OCI-LY7 (cell line): Measurements from ENCODE around the gene DTX3. TPM values are rescaled to one million over a fixed set of nuclear protein-coding genes. Genes with fewer than 3 reads are reported as not detected.
"Not testable (repeated sequence)": the region's sequence is repeated elsewhere in the genome, so short reads cannot be mapped to it uniquely, and the experiment has no call there.

Source experiments
- BruUV-seq: library from RNA; stranded (reverse); fragments of 400-500 nt; replicated peaks from 2 replicates; lab custom pipeline; 2021; lab: Mats Ljungman, UMichigan
- CTCF ChIA-PET: fragments of 300-600 bp; sonication (Branson Sonifier 250); formaldehyde crosslinking; loops from one replicate; lab custom pipeline; 2022; ENCODE audit warnings: antibody characterized with exemption; ENCODE audit not compliant: unreplicated experiment; lab: Charles Lee
- POLR2A ChIA-PET: fragments of 300-600 bp; sonication (Branson Sonifier 250); formaldehyde crosslinking; loops from one replicate; lab custom pipeline; 2022; ENCODE audit warnings: antibody characterized with exemption; lab: Charles Lee
- DNase-seq: peaks from one replicate; pipeline ENCODE4 v3.0.0-alpha.2; 2015; ENCODE audit warnings: low spot score
- H2AFZ ChIP-seq: fragments of 200-600 bp; sonication (generic), shearing (Covaris generic); 2 replicates; pipeline ENCODE4 v1.6.1; 2014; ENCODE audit warnings: mild to moderate bottlenecking, antibody characterized with exemption, low read length, moderate library complexity
- H3K27ac ChIP-seq: fragments of 200-600 bp; sonication (generic); 2 replicates; pipeline ENCODE4 v1.5.1; 2014; ENCODE audit warnings: mixed run types, low read depth, mild to moderate bottlenecking, moderate library complexity, low read length, inconsistent platforms; ENCODE audit not compliant: poor library complexity, severe bottlenecking
- H3K36me3 ChIP-seq: fragments of 200-600 bp; sonication (generic); 2 replicates; pipeline ENCODE4 v1.6.1; 2014; ENCODE audit warnings: mild to moderate bottlenecking, antibody characterized with exemption, low read length, moderate library complexity, mixed read lengths; ENCODE audit not compliant: insufficient read depth
- H3K4me1 ChIP-seq: fragments of 200-600 bp; sonication (generic); 2 replicates; pipeline ENCODE4 v1.5.1; 2014; ENCODE audit warnings: mild to moderate bottlenecking, low read length; ENCODE audit not compliant: insufficient read depth, poor library complexity, severe bottlenecking
- H3K4me2 ChIP-seq: fragments of 200-600 bp; sonication (generic); 2 replicates; pipeline ENCODE4 v1.6.1; 2014; ENCODE audit warnings: mild to moderate bottlenecking, low read length
- H3K4me3 ChIP-seq: fragments of 200-600 bp; sonication (generic); 2 replicates; pipeline ENCODE4 v1.5.1; 2014; ENCODE audit warnings: mild to moderate bottlenecking, low read depth, low read length; ENCODE audit not compliant: poor library complexity, severe bottlenecking
- H3K79me2 ChIP-seq: fragments of 200-600 bp; sonication (generic); 2 replicates; pipeline ENCODE4 v1.6.1; 2016; ENCODE audit warnings: low read depth, mild to moderate bottlenecking, low read length, moderate library complexity, mixed read lengths; ENCODE audit not compliant: insufficient read depth
- H3K9me2 ChIP-seq: fragments of 200-600 bp; sonication (generic); 2 replicates; pipeline ENCODE4 v1.6.1; 2016; ENCODE audit warnings: mild to moderate bottlenecking, low read length, mixed read lengths; ENCODE audit not compliant: insufficient read depth
- H3K9me3 ChIP-seq: fragments of 200-600 bp; sonication (generic); 2 replicates; pipeline ENCODE4 v1.6.1; 2014; ENCODE audit warnings: mild to moderate bottlenecking, mixed run types, low read length, mixed read lengths
- H4K20me1 ChIP-seq: fragments of 200-600 bp; sonication (generic); 2 replicates; pipeline ENCODE4 v1.6.1; 2014; ENCODE audit warnings: mild to moderate bottlenecking, antibody characterized with exemption, low read length, moderate library complexity, mixed read lengths; ENCODE audit not compliant: insufficient read depth
- CTCF ChIP-seq: fragments of 200-600 bp; sonication (generic); conservative IDR thresholded peaks from 2 replicates; pipeline ENCODE4 v1.5.1; 2014; ENCODE audit warnings: mild to moderate bottlenecking, antibody characterized with exemption, low read length, moderate library complexity, mixed read lengths
- EZH2phosphoT487 ChIP-seq: fragments of 200-600 bp; sonication (generic); IDR thresholded peaks from 2 replicates; pipeline ENCODE4 v1.6.1; 2018; ENCODE audit warnings: low read depth, borderline replicate concordance, mild to moderate bottlenecking, mixed run types, antibody characterized with exemption, low read length, moderate library complexity, mixed read lengths
- intact Hi-C: fragments of 100-400 bp; cut with micrococcal nuclease; formaldehyde crosslinking; loops from one replicate; pipeline ENCODE4 v1.10.0; 2022; ENCODE audit not compliant: unreplicated experiment
- total RNA-seq, 2 experiments: library from RNA; depleted of rRNA in 1 of 2; stranded (reverse); fragments of >200 nt in 1 of 2; shearing (Covaris generic) in 1 of 2; gene quantifications; 2 replicates each; pipeline ENCODE4 v1.2.3, GENCODE V29; 2014 to 2022

The DTX3 gene
- total RNA-seq, 2 experiments from 2014 or later, result not detected

GRCh38 chr12:57560516-57560915, 44.1 kb upstream of the DTX3 start:
- TF ChIP-seq EZH2phosphoT487 (no peak), CTCF (no peak)
- POLR2A ChIA-PET, result no interaction called here
- CTCF ChIA-PET, result no interaction called here
- Histone ChIP-seq H2AFZ (no peak overlapping the region), H3K9me3 (no peaks in the 10 kb centered on the region), H3K4me2 (no peak overlapping the region), H3K36me3 (no peaks in the 10 kb centered on the region), H3K4me1 (no peaks in the 10 kb centered on the region), H4K20me1 (no peaks in the 10 kb centered on the region), H3K27ac (no peak overlapping the region), H3K4me3 (no peak overlapping the region), H3K9me2 (no peaks in the 10 kb centered on the region), H3K79me2 (no peaks in the 10 kb centered on the region)
- DNase-seq, result no peak
- intact Hi-C loops, result no loop called here
- no TSS peak for BruUV-seq

- DNase-seq, intact Hi-C loops, H3K4me2 ChIP-seq, H3K4me1 ChIP-seq, BruUV-seq, H3K4me3 ChIP-seq, H3K79me2 ChIP-seq, H4K20me1 ChIP-seq, H2AFZ ChIP-seq, H3K36me3 ChIP-seq, H3K9me2 ChIP-seq, H3K9me3 ChIP-seq, H3K27ac ChIP-seq, CTCF ChIA-PET, POLR2A ChIA-PET: not testable (repeated sequence)
These were observed 43.5 kb upstream of the DTX3 start for GRCh38 chr12:57561117-57561516.

GRCh38 chr12:57563358-57563757, 41.3 kb upstream of the DTX3 start:
- H4K20me1 ChIP-seq, result no peaks in the 10 kb centered on the region
- H2AFZ ChIP-seq, result no peak overlapping the region
- BruUV-seq, result no TSS peak
- CTCF ChIA-PET, result no interaction called here
- no peaks in the 10 kb centered on the region for H3K9me3 ChIP-seq
- no peak overlapping the region for H3K4me2 ChIP-seq
- H3K4me3 ChIP-seq, result no peak overlapping the region
- intact Hi-C loops, result no loop called here
- H3K9me2 ChIP-seq, result no peaks in the 10 kb centered on the region
- no peaks in the 10 kb centered on the region for H3K79me2 ChIP-seq
- H3K36me3 ChIP-seq, result no peaks in the 10 kb centered on the region
- H3K4me1 ChIP-seq, result no peaks in the 10 kb centered on the region
- no peak overlapping the region for H3K27ac ChIP-seq
- POLR2A ChIA-PET, result no interaction called here
- DNase-seq, result no peak
- TF ChIP-seq EZH2phosphoT487 (no peak), CTCF (no peak)
